Astrocyte (in vitro differentiated cells and primary cell): Measurements from ENCODE around the gene TPD52L2.

Source experiments
- EZH2 ChIP-seq: IDR thresholded peaks from 2 replicates; pipeline ENCODE4 v1.6.1; 2012; ENCODE audit warnings: mild to moderate bottlenecking, low read length, inconsistent platforms; ENCODE audit not compliant: insufficient read depth
- TF ChIP-seq, protein P1 (sequence below): IDR thresholded peaks from 2 replicates; pipeline ENCODE4 v1.5.1; 2011; ENCODE audit warnings: low read depth, mild to moderate bottlenecking, inconsistent platforms, low read length, moderate library complexity; ENCODE audit not compliant: insufficient read depth

DNA sequence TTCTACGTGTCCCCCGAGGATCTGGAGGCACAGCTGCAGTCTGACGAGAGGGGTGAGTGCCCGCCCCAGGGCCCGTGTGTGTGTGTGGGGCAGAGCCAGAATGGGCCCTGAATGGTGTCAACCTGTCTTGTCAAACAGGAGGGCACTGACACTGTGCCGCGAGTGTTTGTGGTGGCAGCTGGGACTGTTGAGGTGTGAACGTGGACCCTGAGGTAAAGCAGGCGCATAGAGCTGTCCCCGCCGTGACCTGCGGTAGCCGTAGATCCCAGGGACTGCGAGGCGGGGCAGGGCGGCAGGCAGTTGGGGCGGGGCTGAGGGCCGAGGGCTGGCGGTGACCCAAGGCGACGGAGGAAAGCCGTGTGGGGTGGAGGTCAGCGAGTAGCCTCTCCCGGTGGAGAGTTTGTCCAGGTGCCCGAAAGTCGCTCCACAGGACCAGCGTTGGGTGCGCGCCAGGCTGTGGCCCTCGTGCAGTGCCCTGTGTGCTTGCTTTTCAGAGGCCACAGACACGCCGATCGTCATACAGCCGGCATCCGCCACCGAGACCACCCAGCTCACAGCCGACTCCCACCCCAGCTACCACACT, 66.0 kb downstream of the TPD52L2 start:
- TF ChIP-seq, protein P1, sequence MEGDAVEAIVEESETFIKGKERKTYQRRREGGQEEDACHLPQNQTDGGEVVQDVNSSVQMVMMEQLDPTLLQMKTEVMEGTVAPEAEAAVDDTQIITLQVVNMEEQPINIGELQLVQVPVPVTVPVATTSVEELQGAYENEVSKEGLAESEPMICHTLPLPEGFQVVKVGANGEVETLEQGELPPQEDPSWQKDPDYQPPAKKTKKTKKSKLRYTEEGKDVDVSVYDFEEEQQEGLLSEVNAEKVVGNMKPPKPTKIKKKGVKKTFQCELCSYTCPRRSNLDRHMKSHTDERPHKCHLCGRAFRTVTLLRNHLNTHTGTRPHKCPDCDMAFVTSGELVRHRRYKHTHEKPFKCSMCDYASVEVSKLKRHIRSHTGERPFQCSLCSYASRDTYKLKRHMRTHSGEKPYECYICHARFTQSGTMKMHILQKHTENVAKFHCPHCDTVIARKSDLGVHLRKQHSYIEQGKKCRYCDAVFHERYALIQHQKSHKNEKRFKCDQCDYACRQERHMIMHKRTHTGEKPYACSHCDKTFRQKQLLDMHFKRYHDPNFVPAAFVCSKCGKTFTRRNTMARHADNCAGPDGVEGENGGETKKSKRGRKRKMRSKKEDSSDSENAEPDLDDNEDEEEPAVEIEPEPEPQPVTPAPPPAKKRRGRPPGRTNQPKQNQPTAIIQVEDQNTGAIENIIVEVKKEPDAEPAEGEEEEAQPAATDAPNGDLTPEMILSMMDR: no peak
- TF ChIP-seq EZH2: no peak
